Thyroid gland (tissue), 4 donors: ENCODE measurements around the gene KHDC1. TPM values are rescaled to one million over a fixed set of nuclear protein-coding genes. Genes with fewer than 3 reads are reported as not detected.

Experiments used
- DNase-seq, 2 donors: peaks; one replicate each; pipeline ENCODE4 v3.0.0-alpha.2; 2019
- H3K27ac ChIP-seq, 3 donors: fragments of 200-600 bp; sonication (generic); 1 replicate in 2 of 3; 2 replicates in 1 of 3; pipeline ENCODE4 v1.5.1; 2016 to 2019; ENCODE audit warnings: mild to moderate bottlenecking in 1 of 3, moderate library complexity in 1 of 3
- H3K27me3 ChIP-seq: fragments of 200-600 bp; sonication (generic); one replicate; pipeline ENCODE4 v1.5.1; 2019
- H3K36me3 ChIP-seq, 2 donors: fragments of 200-600 bp; sonication (generic); one replicate each; pipeline ENCODE4 v1.5.1; 2016 to 2019
- H3K4me1 ChIP-seq, 2 donors: fragments of 200-600 bp; sonication (generic); one replicate each; pipeline ENCODE4 v1.5.1; 2017 to 2019
- H3K4me3 ChIP-seq, 3 donors: fragments of 200-600 bp; sonication (generic); replicated peaks in 1 of 3; 1 replicate in 2 of 3; 2 replicates in 1 of 3; pipeline ENCODE4 v1.5.1; 2016; ENCODE audit warnings: mild to moderate bottlenecking in 1 of 3
- H3K9me3 ChIP-seq: fragments of 200-600 bp; sonication (generic); one replicate; pipeline ENCODE4 v1.5.1; 2017
- POLR2A ChIP-seq, 2 donors: fragments of 450-650 bp; IDR thresholded peaks; one replicate each; pipeline ENCODE4 v1.6.1; 2017; ENCODE audit warnings: antibody characterized with exemption in 2 of 2, mild to moderate bottlenecking in 2 of 2, moderate library complexity in 1 of 2
- WGBS, 2 donors: methylation state at CpG; one replicate each; pipeline ENCODE4 v1.1.5; 2017; 5-methylcytosine and 5-hydroxymethylcytosine counted together
- intact Hi-C: fragments of 100-400 bp; cut with DNase I; formaldehyde crosslinking; loops from one replicate; pipeline ENCODE4 v1.15.1; 2023
- total RNA-seq, 4 donors: library from RNA; depleted of rRNA; stranded (reverse); fragments of >200 nt; gene quantifications; one replicate each; pipeline ENCODE4 v1.2.3, GENCODE V29; 2016
- TF ChIP-seq, protein P1 (sequence below), 6 experiments: fragments of 200-600 bp in 3 of 6; fragments of 450-650 bp in 3 of 6; sonication (generic) in 3 of 6; IDR thresholded peaks; one replicate each; pipeline ENCODE4 v1.5.1; 2016 to 2019; ENCODE audit warnings: antibody characterized with exemption in 6 of 6, mild to moderate bottlenecking in 2 of 6, inconsistent platforms in 1 of 6, moderate library complexity in 1 of 6

Gene KHDC1
- total RNA-seq, 4 donors from 2014 or later: 2.1 to 8.4 (median 4.1) TPM

DNA sequence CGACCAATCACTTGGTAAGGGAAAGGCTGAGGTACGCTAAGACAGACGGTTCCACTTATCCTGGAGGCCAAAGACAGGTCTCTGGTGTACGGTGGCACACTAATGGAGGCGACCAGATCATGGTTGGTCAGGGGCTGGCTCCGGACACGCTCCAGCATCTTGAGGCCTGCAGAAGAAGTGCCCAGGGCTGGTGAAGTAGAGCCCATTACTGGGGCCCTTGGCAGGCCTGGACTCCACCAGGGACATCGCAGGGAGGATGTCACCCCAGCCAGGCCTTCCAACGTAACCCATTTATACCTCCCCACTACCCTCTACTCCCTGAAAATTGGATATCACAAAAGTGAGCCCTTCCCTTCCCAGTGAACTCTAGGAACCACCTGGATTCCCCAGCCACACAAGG, 53.9 kb downstream of the KHDC1 start:
- Histone ChIP-seq H3K9me3 (no peaks in the 10 kb centered on the region), H3K27ac (no peak overlapping the region), H3K36me3 (no peaks in the 10 kb centered on the region), H3K4me1 (no peaks in the 10 kb centered on the region), H3K27me3 (no peaks in the 10 kb centered on the region), H3K4me3 (no peak overlapping the region)
- TF ChIP-seq, protein P1, sequence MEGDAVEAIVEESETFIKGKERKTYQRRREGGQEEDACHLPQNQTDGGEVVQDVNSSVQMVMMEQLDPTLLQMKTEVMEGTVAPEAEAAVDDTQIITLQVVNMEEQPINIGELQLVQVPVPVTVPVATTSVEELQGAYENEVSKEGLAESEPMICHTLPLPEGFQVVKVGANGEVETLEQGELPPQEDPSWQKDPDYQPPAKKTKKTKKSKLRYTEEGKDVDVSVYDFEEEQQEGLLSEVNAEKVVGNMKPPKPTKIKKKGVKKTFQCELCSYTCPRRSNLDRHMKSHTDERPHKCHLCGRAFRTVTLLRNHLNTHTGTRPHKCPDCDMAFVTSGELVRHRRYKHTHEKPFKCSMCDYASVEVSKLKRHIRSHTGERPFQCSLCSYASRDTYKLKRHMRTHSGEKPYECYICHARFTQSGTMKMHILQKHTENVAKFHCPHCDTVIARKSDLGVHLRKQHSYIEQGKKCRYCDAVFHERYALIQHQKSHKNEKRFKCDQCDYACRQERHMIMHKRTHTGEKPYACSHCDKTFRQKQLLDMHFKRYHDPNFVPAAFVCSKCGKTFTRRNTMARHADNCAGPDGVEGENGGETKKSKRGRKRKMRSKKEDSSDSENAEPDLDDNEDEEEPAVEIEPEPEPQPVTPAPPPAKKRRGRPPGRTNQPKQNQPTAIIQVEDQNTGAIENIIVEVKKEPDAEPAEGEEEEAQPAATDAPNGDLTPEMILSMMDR (IDR thresholded peaks at IDR 0.05): no peak
- TF ChIP-seq POLR2A (IDR thresholded peaks at IDR 0.05): no peak
- intact Hi-C loops: no loop called here
- no peak for DNase-seq
- WGBS, 2 donors: 65 to 80% methylated on average over 9 of the region's 9 CpGs

DNA sequence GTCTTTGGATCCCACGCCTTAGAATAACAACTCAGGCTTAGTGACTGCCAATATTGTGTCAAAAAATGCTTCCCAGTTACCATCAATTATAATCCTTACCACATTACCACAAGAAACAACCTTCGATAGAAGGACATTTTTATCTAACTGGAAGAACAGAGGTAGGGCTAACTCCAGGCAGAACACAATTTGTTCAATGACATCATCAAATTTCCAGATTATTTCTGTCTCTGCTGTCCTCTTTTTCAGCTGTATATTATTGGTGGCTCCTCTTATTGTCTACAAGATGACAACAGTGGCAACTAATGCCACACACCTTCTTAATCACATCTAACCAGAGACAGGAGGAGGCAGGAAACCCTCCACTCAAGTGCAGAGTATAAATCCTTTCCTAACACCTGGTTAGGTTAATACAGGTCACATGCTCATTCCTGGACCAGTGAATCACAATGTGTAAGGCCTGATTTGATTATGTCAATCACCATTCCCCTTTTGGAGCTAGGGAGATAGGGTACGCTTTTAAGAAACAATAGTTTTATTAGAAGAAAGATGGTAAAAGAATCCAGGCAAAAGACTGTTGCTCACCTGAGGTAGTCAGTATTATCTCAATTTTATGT, 55.7 kb downstream of the KHDC1 start:
- TF ChIP-seq, protein P1 (IDR thresholded peaks at IDR 0.05): no peak
- TF ChIP-seq POLR2A (IDR thresholded peaks at IDR 0.05): no peak
- intact Hi-C loops: no loop called here
- Histone ChIP-seq H3K4me1 (no peaks in the 10 kb centered on the region), H3K36me3 (no peaks in the 10 kb centered on the region), H3K27ac (no peak overlapping the region), H3K4me3 (no peak overlapping the region), H3K27me3 (no peaks in the 10 kb centered on the region), H3K9me3 (no peaks in the 10 kb centered on the region)
- DNase-seq: no peak
- 85 to 87% methylated on average over 3 of the region's 3 CpGs for WGBS, 2 donors

DNA sequence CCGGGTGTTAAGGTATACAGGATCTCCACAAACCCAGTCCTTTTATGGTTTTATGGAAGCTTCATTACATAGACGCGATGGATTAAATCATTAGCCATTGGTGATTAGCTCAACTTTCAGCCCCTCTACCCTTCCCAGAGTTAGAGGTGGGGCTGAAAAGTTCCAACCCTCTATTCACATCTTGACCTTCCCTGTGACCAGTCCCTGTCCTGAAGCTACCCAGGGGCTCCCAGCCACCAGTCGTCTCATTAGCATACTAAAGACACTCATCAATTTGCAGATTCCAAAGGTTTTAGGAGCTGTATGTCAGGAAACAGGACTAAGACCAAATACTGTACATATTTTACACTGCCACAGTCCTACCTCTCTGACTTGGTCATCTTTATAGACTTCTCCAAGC, 58.7 kb downstream of the KHDC1 start:
- H3K4me3 ChIP-seq: no peak overlapping the region
- no peaks in the 10 kb centered on the region for H3K36me3 ChIP-seq
- intact Hi-C loops: no loop called here
- DNase-seq: no peak
- WGBS, 2 donors: 84 to 86% methylated on average over 4 of the region's 4 CpGs
- no peaks in the 10 kb centered on the region for H3K27me3 ChIP-seq
- H3K4me1 ChIP-seq: no peaks in the 10 kb centered on the region
- TF ChIP-seq, protein P1 (IDR thresholded peaks at IDR 0.05): no peak
- no peak for TF ChIP-seq POLR2A (IDR thresholded peaks at IDR 0.05)
- H3K9me3 ChIP-seq: no peaks in the 10 kb centered on the region
- no peak overlapping the region for H3K27ac ChIP-seq

DNA sequence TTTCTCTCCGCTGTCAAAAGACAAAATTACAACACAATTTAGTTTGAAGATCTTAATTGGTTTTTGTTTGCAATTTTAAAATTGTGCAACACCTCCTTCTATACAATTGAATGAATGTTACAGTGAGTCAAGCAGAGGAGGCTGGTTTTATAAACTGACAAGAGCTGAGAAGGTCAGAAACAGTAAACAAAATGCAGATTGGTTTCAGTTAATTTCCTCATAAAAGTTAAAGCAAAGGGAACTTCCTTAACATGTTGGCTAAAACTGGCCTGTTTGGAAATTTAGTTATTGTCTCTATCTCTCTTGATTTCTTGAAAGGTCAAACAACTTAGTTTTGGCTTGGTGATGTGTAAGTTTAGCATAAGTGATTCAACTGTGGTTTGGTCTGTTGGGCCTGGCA, 59.9 kb downstream of the KHDC1 start:
- Histone ChIP-seq H3K4me1 (no peaks in the 10 kb centered on the region), H3K27ac (no peak overlapping the region), H3K4me3 (no peak overlapping the region), H3K27me3 (no peaks in the 10 kb centered on the region), H3K36me3 (no peaks in the 10 kb centered on the region), H3K9me3 (no peaks in the 10 kb centered on the region)
- intact Hi-C loops: no loop called here
- no peak for DNase-seq
- 91 to 100% methylated on average over 1 of the region's 1 CpG for WGBS, 2 donors
- TF ChIP-seq, protein P1 (IDR thresholded peaks at IDR 0.05): no peak
- no peak for TF ChIP-seq POLR2A (IDR thresholded peaks at IDR 0.05)

DNA sequence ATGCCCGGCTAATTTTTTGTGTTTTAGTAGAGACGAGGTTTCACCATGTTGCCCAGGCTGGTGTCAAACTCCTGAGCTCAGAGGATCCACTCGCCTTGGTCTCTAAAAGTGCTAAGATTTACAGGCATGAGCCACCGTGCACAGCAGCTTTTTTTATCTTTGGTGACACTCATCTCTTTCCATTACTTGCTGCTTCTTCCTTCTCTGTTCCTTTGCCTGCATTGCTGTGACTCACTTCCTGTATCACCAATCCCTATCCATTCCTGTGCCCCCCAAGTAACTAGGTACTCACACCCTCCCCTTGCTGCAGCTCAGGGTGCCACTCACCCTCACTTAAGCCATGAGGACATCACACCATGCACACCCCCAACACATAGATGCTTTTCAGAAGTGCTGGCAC, 62.3 kb downstream of the KHDC1 start:
- Histone ChIP-seq H3K27me3 (no peaks in the 10 kb centered on the region), H3K9me3 (no peaks in the 10 kb centered on the region), H3K4me3 (no peak overlapping the region), H3K4me1 (no peaks in the 10 kb centered on the region), H3K36me3 (no peaks in the 10 kb centered on the region), H3K27ac (no peak overlapping the region)
- no peak for DNase-seq
- TF ChIP-seq, protein P1 (IDR thresholded peaks at IDR 0.05): no peak
- no peak for TF ChIP-seq POLR2A (IDR thresholded peaks at IDR 0.05)
- WGBS, 2 donors: 88 to 91% methylated on average over 4 of the region's 4 CpGs
- intact Hi-C loops: no loop called here
